Activated CD8-positive, alpha-beta T cell treated with anti-CD3 and anti-CD28 coated beads for 36 hours (primary cell): ENCODE data around the gene ADAM22. TPM values are rescaled to one million over a fixed set of nuclear protein-coding genes. Genes with fewer than 3 reads are reported as not detected.
A peak's percentile ranks its signal among the peaks of the same experiment; 100 is the strongest.

ENCODE experiments used
- ATAC-seq: fragments of 200-7000 bp; cut with Tn5 transposase; one replicate; pipeline ENCODE4 v1.10.0; 2021; ENCODE audit warnings: mild to moderate bottlenecking, moderate library complexity
- CTCF ChIA-PET: fragments of 350-600 bp; sonication (Branson Sonifier 250); formaldehyde crosslinking; loops from one replicate; lab custom pipeline; 2021; ENCODE audit warnings: antibody characterized with exemption; lab: Charles Lee
- POLR2A ChIA-PET: fragments of 350-600 bp; sonication (Branson Sonifier 250); formaldehyde crosslinking; loops from one replicate; lab custom pipeline; 2021; ENCODE audit warnings: antibody characterized with exemption; lab: Charles Lee
- DNase-seq: peaks from one replicate; pipeline ENCODE4 v3.0.0-alpha.2; 2020
- H3K27ac Mint-ChIP-seq: one replicate; pipeline ENCODE4 v1.8.0; 2021; ENCODE audit warnings: mild to moderate bottlenecking, mixed read lengths
- H3K27me3 Mint-ChIP-seq: one replicate; pipeline ENCODE4 v1.8.0; 2021; ENCODE audit warnings: mixed read lengths
- H3K36me3 Mint-ChIP-seq: one replicate; pipeline ENCODE4 v1.8.0; 2021; ENCODE audit warnings: low read depth, mixed read lengths
- H3K4me1 Mint-ChIP-seq: one replicate; pipeline ENCODE4 v1.8.0; 2021; ENCODE audit warnings: low read depth, mixed read lengths
- H3K4me3 Mint-ChIP-seq: one replicate; pipeline ENCODE4 v1.8.0; 2021; ENCODE audit warnings: mild to moderate bottlenecking, moderate library complexity, mixed read lengths
- H3K9me3 Mint-ChIP-seq: one replicate; pipeline ENCODE4 v1.8.0; 2021; ENCODE audit warnings: mixed read lengths
- intact Hi-C: fragments of 100-400 bp; cut with micrococcal nuclease; formaldehyde crosslinking; loops from one replicate; pipeline ENCODE4 v1.10.0; 2022
- total RNA-seq, 2 experiments: library from RNA; stranded (reverse); gene quantifications; one replicate each; pipeline ENCODE4 v1.2.3, GENCODE V29; 2021
- TF ChIP-seq, protein P1 (sequence below): fragments of 200-600 bp; IDR thresholded peaks from one replicate; pipeline ENCODE4 v1.8.0; 2022; ENCODE audit warnings: antibody characterized with exemption, mild to moderate bottlenecking

The ADAM22 gene
- total RNA-seq, 2 experiments from 2014 or later, result 2.3 to 3.0 TPM

DNA sequence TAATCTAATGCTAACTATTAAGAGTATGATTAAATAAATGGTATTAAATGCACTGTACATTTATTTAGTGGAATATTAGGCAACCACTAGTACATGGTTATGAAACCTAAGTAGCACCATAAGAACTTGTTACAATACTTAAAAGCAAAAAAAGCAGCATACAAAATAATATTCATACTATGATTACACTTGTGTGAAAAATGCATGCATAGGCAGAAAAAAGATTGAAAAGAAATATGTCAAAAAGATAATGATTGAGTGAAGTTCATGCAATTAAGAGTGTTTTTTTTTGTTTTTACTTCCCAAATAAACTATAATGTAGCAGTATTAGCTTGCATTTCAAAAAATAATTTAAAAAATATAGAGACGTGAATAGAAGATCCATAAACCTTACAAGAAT, 305.8 kb downstream of the ADAM22 start:
- TF ChIP-seq, protein P1, sequence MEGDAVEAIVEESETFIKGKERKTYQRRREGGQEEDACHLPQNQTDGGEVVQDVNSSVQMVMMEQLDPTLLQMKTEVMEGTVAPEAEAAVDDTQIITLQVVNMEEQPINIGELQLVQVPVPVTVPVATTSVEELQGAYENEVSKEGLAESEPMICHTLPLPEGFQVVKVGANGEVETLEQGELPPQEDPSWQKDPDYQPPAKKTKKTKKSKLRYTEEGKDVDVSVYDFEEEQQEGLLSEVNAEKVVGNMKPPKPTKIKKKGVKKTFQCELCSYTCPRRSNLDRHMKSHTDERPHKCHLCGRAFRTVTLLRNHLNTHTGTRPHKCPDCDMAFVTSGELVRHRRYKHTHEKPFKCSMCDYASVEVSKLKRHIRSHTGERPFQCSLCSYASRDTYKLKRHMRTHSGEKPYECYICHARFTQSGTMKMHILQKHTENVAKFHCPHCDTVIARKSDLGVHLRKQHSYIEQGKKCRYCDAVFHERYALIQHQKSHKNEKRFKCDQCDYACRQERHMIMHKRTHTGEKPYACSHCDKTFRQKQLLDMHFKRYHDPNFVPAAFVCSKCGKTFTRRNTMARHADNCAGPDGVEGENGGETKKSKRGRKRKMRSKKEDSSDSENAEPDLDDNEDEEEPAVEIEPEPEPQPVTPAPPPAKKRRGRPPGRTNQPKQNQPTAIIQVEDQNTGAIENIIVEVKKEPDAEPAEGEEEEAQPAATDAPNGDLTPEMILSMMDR, result no peak
- H3K4me1 Mint-ChIP-seq, result no peaks in the 10 kb centered on the region
- POLR2A ChIA-PET, result no interaction called here
- no peak for DNase-seq
- H3K27me3 Mint-ChIP-seq, result peaks cover 10% of the 10 kb centered on the region
- H3K27ac Mint-ChIP-seq, result no peak overlapping the region
- no peak for ATAC-seq
- H3K9me3 Mint-ChIP-seq, result no peaks in the 10 kb centered on the region
- CTCF ChIA-PET, result no interaction called here
- H3K4me3 Mint-ChIP-seq, result no peak overlapping the region
- intact Hi-C loops, result no loop called here
- no peaks in the 10 kb centered on the region for H3K36me3 Mint-ChIP-seq

DNA sequence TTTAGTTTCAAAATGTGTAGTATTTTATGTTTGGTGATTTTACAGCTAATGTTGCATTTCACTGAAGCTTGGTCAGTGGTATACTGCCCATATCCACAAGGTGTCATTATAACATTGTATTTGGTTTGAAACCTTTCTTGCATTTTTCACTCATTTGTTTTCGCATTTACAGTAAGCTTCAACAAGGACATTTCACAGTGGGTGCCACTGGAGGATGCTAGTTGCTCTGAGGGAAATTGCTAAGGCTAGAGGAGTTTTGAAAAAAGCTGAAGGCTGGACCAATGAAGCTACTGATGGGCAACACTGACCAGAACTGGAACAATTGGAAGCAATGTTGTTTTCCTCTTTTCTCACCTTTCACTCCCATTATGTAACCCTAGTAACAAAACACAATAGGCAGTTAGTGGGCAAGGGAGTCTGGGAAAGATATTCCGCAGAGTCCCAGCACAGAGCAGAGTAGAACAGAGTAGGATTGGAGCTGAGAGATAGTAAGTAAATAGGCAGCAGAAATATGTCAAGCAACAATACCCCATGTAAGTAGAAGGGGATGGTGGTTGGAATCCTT, 309.4 kb downstream of the ADAM22 start:
- Mint-ChIP-seq H3K9me3 (no peaks in the 10 kb centered on the region), H3K4me3 (no peak overlapping the region), H3K36me3 (no peaks in the 10 kb centered on the region), H3K27me3 (peaks cover 13% of the 10 kb centered on the region), H3K4me1 (no peaks in the 10 kb centered on the region), H3K27ac (no peak overlapping the region)
- DNase-seq (no peak), ATAC-seq (peak; percentile 60)
- intact Hi-C loops, result no loop called here
- TF ChIP-seq, protein P1, result peak; percentile 52
- POLR2A ChIA-PET, result interaction anchor here (0.6 kb wide), 1 partner anchor 465 kb away, joined by 3 read pairs; no protein-coding TSS in a partner anchor
- CTCF ChIA-PET, result interaction anchor here (0.7 to 1.5 kb wide), 6 partner anchors 16 to 116 kb away, joined by 3 to 6 read pairs (median 3); no protein-coding TSS in a partner anchor

DNA sequence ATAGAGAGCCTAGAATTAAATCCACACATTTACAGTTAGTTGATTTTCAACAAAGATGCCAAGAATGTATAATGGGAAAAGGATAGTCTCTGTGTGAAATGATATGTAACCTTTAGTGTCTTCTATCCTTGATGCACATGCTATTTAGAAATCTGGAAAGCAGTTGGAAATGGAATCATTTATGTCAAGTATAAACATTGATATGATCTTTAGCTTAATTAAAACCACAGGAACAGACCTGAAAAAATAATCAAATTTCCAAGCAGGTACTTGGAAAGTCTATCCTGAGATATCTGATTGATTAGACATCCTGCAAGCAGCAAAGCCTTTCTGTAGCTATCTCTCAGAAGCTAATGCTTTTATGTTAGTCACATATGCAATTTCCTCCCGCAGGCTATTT, 310.2 kb downstream of the ADAM22 start:
- Mint-ChIP-seq H3K9me3 (no peaks in the 10 kb centered on the region), H3K27ac (no peak overlapping the region), H3K4me3 (no peak overlapping the region), H3K4me1 (no peaks in the 10 kb centered on the region), H3K36me3 (no peaks in the 10 kb centered on the region), H3K27me3 (peaks cover 13% of the 10 kb centered on the region)
- ChIA-PET CTCF (interaction anchor here (1.1 to 1.5 kb wide), 2 partner anchors 32 to 113 kb away, joined by 3 to 6 read pairs; no protein-coding TSS in a partner anchor), POLR2A (interaction anchor here (0.6 kb wide), 1 partner anchor 464 kb away, joined by 3 read pairs; no protein-coding TSS in a partner anchor)
- ATAC-seq (no peak), DNase-seq (no peak)
- TF ChIP-seq, protein P1, result no peak
- intact Hi-C loops, result no loop called here

Other genes with a start within 250 kb of the ADAM22 start
- gene SLC25A40, start 57.9 kb upstream of the ADAM22 start, total RNA-seq, result 10 to 100 TPM; 38.9 to 47.4 TPM
- 10 to 100 TPM; 77.6 to 78.7 TPM for gene DBF4, start 57.8 kb upstream of the ADAM22 start, total RNA-seq